HG03159 (cell line): ENCODE results near the gene ARHGAP23.
"Not testable (repeated sequence)": the region's sequence is repeated elsewhere in the genome, so short reads cannot be mapped to it uniquely, and the experiment has no call there.

ENCODE experiments used
- ATAC-seq: cut with Tn5 transposase; IDR thresholded peaks from one replicate; pipeline ENCODE4 v1.9.1; 2021; ENCODE audit warnings: mild to moderate bottlenecking, moderate library complexity; ENCODE audit not compliant: unreplicated experiment

ARHGAP23 gene

DNA sequence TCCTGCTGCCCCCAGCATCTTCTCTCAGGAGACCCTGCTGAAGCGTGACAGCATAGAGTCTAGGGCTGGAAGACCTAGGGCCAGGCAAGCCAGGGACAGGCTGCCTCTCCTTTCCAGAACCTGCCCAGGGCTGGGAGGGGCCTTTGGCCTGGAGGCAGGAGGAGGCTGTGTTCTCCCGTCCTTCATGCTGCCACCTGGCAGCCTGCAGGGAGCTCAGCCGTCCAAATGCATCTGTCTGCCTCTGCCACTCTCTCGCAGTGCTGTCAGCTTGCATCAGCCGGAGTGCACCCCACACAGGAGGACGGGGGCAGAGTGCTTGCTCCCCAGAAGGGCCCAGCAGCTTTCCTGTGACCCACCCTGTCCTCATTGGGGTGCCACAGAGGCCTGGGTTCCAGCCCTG lies 31.3 kb downstream of the ARHGAP23 start:
- no peak for ATAC-seq

DNA sequence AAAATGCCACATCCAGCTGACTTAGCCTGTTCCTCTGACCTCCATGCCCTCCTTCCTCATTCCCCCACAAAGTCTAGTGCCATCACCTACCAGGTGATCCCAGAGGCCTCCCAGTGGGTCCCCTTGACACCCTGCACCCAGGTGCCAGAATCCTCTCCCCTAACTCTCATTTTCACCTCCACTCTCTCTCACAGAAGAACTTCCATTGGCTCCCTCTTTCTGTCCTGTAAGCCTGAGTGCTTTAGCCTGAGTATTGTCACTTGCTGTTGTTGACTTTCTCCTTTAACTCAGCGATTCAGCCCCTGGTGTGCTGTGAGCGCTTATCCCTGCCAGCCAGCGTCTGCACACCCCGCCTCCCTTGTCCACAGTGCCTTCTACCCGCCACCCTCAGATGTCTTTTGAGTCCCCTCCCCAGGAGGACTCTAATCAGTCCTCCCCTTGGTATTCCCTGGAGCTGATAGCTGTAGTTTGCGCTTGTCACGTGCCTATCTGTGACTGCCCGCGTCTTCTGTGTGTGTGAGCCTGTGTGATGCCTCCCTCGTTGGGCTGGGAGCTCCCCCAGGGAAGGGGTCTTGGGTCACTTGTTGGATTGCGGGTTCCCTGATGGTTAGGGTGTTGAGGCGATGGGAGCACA lies 31.9 kb downstream of the ARHGAP23 start:
- no peak for ATAC-seq

DNA sequence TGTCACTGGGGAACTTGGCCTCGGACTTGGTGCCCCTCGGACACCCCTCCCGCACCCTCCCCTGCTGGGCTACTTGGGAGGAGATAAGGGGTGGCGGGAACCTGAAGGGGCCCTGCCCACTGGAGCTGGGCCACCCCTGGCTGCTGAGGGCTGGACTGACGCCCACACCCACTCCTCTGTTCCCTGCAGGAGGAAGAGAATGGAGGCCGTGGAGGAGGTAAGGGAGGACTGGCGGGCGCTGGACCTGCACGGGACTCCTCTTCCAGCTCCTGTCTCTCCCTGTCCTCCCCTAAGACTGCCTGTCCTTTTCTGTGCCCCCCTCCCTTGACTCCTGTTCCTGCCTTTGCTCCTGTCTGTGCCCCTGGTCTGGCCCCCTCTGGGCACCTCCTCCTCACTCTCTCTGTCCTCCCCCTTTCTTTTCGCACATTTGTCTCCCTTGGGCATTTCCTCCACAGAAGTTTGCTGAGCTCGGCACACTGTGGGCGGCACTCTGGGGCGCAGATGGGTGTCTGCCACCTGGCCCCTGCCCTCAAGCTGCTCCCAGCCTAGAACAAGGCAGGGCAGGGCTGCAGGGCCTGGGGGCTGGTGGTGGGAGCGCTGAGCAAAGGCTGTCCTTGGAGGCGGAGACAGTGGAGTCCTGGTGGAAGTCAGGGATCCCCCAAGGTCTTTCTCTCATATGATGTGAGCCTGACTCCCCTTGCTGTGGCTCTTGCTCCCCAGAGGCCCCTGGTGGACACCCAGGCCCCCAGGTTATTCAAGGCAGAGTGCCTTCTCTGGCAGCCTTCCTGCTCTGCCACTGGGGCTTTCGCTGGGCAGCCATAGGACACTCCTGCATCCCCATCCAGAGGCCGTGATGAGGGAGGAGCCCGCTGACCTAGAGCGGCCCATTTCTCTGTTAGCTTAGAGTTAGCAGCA lies 32.7 kb downstream of the ARHGAP23 start:
- no peak for ATAC-seq

DNA sequence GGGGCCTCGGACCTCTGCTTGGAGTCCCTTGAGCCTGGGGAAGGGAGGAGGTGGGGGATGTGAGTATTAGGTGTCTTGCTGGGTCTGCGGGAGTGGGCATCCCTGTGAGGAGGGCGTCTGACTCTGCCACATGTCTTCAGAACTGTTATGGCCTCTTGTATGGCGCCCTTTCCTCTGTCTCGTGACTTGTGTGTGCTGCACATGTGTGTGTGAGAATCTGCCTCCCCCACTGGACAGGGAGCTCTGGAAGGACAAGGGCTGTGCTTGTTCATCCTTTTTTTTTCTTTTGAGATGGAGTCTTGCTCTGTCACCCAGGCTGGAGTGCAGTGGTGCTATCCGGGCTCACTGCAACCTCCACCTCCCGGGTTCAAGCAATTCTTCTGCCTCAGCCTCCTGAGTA lies 33.4 kb downstream of the ARHGAP23 start:
- ATAC-seq = no peak

DNA sequence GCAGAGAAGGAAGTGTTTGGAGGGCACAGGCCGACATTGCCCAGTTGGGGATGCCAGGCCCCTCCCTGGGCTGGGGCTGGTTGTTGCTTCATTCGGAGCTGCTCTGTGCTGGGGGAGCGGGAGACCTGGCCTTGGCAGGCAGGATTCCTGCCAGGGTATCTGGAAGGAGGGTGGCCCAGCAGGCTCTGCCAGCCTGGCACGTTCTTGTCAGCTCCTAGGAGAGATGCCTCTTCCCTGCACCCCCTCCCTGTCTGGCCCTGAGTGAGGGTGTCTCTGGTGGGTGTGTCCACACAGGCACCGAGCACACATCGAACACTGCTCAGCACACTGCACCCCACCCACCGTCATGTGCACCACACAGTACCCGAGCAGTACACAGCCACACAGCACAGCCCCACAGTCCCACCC lies 35.2 kb downstream of the ARHGAP23 start:
- ATAC-seq = no peak

DNA sequence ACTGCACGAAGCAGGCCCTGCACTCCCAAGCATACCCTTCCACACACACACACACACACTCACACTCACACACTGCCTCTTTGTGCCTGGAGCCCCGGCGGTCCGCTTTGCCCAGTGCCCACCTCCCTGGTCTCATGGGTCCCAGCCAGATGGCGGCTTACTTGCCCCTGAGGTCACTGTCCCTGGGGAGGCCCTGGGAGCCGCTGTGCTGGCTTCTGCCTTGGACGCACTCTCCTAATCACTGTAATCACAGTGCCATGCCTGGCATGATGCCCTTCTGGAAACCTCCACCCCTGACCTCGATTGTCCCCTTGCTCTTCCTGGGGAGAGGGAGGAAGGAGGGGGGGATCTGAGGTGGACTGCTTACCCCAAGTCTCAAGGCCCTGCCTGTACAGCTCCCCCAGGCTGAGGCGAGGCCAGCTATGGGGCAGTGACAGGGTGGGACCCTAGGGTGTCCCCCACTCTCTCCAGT lies 36.0 kb downstream of the ARHGAP23 start:
- ATAC-seq = no peak

DNA sequence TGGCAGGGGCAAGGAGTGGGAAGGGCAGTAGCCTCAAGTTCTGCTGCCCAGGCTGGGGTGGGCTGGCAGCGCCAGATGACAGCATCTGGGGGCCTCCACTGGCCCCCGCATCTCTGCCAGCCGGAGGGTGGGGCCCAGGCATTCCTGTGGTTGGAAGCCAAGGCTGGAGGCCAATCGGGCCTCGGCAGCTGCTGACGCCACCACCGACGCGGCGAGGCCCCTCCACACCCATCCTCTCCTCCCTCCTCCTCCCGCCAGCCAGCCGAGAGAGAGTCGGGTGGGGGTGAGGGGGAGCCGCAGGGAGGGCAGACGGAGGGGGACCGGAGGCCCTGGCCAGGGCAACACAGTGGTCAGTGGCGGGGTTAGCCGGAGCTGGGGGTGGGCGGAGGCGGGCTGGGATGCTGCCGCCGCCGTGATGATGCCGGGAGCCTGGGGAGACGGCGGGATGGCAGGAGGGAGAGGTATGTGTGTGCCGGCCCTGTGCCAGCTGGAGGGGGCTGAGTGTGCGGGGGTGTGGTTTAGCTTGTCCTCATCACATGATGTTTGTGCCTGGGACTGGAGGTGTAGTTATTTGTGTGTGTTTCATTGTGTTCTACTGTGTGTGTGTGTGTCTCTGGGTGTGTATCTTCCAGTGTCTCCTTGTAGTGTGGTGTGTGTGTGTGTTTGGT lies 36.6 kb downstream of the ARHGAP23 start:
- no peak for ATAC-seq

DNA sequence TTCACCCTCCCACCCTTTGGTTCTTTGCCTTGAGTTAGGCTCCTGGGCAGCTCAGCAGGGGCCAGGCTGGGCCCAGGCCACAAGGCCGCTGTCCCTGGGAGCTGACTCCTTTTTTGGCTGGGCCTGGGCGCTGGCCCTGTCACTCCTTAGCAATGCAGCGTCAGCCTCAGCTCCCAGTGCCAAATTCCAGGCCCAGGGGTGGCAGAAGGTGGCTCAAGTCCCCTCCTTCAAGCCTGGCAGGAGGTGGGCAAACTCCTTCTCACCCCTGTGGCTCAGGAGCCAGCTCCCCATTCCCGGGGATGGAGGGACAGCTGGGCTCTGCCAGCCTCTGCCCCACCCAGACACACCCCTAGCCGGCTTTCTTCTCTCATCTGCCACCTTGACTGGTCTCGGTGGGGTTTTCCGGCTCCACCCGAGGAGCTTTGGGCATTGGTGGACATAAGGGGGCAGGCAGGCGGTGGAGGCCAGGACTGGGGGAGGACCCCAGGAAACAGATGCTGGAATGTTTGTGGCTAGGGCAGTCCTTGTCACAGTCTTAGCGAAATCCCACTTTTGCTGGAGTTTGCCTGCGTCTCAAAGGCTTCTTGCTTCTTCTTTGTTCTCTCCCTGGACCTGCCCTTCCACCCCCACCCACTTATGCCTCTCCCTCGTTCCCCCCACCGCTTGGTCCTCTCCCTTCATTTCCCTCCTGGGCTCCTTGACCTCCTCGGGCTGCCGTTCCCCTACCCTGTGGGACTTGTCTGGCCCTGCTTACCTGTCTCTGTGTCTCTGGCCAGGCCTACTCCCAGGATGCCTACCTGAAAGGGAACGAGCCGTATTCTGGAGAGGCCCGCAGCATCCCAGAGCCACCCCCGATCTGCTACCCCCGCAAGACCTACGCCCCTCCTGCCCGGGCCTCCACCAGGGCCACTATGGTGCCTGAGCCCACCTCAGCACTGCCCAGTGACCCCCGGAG lies 37.4 kb downstream of the ARHGAP23 start:
- no peak for ATAC-seq

DNA sequence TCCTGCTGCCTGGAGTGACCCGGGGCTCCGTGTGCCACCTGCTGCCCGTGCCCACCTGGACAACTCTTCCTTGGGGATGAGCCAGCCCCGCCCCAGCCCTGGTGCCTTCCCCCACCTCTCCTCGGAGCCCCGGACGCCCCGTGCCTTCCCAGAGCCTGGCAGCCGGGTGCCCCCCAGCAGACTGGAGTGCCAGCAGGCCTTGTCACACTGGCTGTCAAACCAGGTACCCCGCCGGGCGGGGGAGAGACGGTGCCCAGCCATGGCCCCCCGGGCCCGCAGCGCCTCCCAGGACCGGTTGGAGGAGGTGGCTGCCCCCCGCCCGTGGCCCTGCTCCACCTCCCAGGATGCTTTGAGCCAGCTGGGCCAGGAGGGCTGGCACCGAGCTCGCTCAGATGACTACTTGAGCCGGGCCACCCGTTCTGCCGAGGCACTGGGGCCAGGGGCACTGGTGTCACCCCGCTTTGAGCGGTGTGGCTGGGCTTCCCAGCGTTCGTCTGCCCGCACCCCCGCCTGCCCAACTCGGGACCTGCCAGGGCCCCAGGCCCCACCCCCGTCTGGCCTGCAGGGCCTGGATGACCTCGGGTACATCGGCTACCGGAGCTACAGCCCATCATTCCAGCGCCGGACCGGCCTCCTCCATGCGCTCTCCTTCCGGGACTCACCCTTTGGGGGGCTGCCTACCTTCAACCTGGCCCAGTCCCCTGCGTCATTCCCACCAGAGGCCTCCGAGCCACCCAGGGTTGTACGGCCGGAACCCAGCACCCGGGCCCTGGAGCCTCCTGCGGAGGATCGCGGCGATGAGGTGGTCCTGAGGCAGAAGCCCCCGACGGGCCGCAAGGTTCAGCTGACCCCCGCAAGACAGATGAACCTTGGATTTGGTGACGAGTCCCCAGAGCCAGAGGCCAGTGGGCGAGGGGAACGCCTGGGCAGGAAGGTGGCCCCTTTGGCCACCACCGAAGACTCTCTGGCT lies 38.4 kb downstream of the ARHGAP23 start:
- ATAC-seq = no peak

DNA sequence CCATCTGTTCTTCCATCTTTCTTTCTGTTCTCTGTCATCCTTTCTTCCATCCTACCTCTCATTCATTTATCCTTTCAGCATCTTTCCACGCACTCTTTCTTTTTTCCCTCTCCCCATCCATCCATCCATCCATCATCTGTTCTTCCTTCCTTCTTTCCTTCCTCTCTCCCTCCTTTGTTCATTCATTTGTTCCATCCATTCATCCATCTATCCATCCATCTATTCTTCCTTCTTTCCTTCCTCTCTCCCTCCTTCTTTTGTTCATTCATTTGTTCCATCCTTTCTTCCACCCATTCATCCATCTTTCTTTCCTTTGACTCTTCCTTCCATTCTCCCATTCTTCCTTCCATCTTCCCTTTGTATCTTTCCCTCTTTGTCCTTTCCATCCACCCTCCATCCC lies 39.2 kb downstream of the ARHGAP23 start:
- no peak for ATAC-seq

DNA sequence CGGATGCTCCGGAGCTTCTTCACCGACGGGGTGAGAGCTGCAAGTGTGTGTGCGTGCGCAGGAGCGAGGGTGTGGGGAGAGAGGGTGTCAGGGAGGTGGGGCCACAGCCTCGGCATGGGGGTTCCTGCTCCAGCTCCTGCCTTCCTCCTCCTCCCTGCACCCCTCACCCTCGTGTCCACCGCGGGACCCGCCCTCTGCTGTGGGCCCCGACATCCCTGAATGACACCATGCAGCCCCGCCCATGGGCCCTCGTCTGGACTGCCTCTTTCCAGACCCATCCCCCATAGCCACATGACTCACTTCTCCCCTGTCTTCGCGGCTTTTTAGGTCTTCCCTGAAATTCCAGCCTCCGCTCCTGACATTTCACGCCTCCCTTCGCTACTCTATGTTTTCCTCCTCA lies 41.6 kb downstream of the ARHGAP23 start:
- no peak for ATAC-seq

DNA sequence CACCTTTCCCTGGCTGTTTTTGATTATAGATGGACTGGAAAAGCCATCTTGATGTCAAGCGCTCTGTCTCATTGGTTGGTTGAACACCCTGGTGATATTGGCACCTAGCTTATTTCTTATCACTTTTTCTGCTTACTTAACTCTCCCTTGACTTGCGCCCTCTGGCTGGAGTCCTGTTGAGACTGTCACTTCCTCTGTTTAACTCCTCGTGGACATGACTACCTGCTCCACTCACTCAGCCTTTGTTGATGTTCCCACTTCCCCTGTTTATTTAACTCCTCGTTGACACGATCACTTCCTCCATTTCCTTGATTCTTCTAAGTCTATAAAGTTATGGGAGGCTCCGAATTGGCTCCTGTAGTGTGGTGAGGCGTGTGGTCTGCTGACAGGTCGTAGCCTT lies 43.0 kb downstream of the ARHGAP23 start:
- ATAC-seq = not testable (repeated sequence)

DNA sequence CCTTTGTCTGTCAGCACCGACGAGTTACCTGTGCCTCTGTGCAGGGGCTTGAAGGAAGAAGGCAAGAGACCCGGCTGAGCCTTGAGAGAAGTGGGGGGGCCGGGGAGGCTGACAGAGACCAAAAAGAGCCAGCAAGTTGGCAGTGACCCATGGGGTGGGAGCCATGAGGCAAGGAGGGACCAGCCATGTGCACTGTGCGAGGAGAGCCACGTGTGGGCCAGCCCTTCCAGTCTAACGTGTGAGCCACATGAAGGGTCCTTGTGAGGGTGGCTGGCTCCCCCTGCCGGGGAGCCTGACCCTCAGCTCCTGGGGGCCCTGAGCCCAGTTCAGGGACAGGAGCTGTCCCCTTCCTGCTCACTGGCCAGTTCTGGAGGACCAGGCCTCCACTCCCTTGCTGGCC lies 46.4 kb downstream of the ARHGAP23 start:
- not testable (repeated sequence) for ATAC-seq

DNA sequence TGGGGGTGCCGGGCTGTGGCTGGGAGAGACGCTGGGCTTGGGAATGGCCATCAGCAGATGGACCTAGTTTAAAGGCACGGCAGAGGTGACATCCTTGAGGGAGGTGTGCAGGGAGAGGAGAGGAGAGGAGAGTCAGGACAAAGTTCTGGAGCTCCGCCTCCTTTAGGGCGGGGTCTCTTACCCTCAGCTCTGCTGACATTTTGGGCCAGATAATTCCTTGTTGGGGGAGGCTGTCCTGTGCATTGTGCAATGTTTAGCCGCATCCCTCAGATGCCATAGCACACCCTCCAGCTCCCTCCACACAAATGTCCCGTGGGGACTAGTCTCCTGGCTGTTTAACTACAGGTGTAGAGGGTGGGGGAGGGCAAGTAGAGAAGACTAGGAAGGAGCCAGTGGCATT lies 48.3 kb downstream of the ARHGAP23 start:
- ATAC-seq = no peak

DNA sequence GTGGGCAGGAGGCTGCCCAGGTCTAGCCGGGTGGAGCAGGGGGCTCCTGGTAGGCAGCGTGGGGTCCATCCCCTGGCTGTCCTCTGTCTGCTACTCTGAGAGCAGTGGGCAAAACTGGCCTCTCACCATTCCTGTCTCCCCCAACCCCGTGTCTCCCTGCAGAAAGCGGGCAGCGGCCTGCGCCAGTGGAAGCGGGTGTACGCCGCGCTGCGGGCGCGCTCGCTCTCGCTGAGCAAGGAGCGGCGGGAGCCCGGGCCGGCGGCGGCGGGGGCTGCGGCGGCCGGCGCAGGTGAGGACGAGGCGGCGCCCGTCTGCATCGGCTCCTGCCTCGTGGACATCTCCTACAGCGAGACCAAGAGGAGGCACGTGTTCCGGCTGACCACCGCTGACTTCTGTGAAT lies 49.2 kb downstream of the ARHGAP23 start:
- not testable (repeated sequence) for ATAC-seq

DNA sequence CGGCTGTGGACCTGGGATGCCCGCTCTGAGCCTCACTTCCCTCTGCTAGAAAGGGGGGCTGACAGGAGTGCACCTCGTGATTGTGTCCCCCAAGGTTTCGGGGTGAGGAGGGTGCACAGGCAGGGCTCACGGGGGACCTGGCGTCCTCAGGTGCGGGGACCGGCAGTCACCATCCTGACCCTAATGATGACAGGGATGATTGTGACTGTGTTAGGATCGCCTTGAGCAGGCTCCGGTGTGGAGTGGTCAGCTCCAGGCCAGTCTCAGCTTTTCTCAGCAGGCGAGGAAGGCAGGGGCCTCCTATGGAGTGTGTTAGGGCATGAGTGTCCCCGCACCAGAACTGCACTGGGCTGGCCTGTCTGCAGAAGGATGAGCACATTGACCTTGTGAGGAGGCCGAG lies 49.7 kb downstream of the ARHGAP23 start:
- ATAC-seq = not testable (repeated sequence)

DNA sequence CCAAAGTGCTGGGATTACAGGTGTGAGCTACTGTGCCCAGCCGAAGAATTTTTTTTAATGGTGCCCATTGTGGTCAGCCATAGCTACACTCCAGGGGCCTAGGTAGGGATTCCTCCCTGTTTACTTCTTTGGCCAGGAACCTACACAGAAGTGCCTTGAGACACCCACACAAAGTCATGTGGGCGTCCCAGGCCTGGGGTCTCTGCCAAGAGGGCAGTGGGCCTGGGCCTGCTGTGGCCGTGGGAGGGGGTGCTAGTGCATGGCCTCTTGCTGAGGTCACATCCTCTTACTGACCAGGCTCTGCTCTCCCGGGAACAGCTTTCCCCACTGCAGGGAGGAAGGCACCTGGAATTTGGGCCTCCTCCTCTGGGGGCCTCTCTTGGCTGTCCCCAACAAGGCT lies 50.4 kb downstream of the ARHGAP23 start:
- not testable (repeated sequence) for ATAC-seq

DNA sequence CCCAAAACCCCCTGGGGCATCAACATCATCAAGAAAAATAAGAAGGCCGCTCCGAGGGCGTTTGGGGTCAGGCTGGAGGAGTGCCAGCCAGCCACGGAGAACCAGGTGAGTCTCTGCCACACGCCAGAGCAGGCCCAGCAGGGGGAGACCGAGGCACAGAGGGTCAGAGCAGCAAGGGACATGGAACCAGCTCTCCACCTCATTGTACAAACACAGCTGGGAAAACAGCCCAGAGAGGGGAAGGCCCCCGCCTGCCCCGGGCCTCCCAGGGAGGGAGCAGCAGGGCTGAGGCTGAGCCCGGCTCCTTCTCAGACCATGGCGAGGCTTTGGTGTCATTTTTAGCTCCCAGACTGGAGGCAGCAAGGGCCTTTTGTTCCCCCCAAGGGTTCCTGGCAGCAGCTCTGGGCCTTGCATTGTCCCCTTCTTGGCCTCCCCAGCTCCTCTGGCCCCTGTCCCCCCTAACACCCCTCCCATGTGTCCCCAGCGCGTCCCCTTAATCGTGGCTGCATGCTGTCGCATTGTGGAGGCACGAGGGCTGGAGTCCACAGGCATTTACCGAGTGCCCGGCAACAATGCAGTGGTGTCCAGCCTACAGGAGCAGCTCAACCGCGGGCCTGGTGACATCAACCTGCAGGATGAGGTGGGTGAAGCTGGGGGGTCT lies 53.9 kb downstream of the ARHGAP23 start:
- not testable (repeated sequence) for ATAC-seq

DNA sequence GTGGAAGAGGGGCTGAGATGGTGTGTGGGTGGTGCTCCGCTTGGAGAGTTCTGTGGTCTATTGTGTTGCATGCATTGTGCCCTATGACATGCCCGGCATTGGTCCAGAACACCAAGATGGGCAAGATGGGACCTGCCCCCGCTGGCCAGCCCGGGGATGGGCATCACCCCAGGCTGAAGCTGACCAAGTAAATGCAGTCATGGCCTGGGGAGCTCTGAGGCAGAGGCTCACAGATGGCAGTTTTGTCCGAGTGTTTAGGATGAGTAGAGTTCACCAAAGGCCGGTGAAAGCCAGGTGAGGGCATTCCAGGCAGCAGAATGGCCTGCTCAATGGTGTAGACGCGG lies 54.4 kb downstream of the ARHGAP23 start:
- ATAC-seq = not testable (repeated sequence)
